DLD1 (cell line): Measurements from ENCODE around the gene CLDN22.

Source experiments
- in situ Hi-C: cut with HindIII; loops from 2 replicates; pipeline ENCODE4 v1.10.0; 2017; ENCODE audit warnings: low sequenced_read_pairs

Gene CLDN22

DNA sequence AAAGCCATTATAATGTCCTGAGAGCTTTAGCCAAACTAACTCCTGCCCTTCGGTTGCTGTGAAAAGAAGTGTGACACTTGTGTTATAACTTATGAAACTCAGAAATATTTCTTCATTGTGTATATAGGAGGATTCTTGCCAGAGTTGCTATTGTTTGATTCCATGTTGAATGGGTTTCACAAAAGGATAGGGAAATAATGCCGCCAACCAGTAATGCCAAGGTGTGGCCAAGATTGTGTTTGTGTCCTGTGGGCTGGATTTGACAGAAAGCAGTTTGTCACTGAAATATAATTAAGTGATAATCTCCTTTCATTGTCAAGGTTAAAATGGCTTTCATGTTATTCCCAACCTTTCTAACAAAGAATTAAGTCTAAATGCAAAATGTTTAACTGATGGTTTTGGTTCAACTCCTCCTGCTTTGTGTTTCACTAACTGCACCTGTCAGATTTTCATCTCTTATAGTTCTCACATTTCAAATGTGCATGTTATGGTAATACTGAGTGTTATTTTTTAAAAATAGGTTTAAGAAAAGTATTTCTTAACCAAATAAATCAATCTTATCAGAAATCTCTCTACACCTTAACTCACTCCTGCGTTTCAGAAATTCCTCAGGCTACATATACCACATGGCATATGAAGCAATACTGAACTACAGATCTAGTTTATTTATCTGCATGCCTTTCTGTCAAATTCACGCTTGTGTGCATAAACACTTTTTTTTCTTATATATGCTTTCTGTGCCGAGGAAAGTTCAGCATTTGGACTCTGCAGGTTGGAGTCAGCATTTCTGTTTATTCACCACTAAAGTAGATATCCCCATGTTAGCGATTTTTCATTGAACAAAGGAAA is at the start of gene CLDN22:
Gene CLDN22, minus strand, starts transcription at position 66 of the 849 bp plus-strand sequence. Its CDS starts 58 bp downstream, at position 8.
- in situ Hi-C loops: loop anchor here (5.0 kb wide), 1 partner anchor 37 kb away; no protein-coding TSS in a partner anchor

DNA sequence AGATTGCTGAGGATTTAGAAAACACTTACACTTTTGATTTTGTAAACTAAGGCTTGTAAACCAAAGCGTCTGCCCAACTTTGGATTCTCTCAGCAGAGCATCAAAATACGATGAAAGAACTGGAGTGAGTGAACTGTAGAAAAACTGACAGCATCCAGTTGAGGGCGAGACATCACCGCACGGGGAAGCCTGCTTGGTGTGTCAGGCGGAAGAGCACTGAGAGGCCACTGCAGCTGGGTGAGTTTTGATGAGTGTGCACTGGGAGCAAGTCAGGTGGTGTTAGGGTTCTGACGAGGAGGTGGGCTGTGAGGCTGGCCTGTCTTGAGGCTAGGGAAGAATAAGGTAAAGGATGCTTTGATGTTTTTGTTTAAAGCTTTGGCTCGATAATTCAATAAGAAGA is 49.0 kb upstream of the CLDN22 start:
- in situ Hi-C loops: no loop called here

DNA sequence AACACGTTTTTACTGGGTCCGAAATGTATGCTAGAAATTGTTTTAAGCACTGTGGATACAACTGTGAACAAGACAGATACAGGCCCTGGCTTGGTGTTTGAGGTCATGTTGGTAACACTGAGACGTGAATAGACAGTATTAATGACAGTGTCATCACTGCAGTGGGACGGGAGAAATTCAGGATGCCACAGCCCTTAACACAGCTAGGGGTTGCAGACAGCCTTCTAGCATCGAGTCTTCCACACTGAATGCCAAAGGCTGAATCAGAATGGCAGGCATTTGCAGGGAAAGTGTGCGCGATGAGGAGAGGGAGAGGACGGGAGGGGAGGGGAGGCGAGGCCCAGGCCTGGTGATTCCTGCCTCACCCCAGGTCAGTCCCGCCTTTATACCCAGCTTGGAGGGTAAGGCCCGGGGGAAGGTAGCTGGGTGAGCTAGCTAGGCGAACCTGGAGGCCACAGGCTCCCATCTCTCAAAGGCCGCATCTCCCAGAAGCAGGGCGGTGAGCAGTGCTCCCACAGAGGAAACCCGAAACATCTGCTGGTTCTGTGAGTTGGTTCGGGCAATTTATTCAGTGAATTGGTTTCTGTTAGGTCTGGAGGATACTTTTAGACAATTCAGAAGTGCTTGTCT is 46.2 kb upstream of the CLDN22 start:
- in situ Hi-C loops: no loop called here

DNA sequence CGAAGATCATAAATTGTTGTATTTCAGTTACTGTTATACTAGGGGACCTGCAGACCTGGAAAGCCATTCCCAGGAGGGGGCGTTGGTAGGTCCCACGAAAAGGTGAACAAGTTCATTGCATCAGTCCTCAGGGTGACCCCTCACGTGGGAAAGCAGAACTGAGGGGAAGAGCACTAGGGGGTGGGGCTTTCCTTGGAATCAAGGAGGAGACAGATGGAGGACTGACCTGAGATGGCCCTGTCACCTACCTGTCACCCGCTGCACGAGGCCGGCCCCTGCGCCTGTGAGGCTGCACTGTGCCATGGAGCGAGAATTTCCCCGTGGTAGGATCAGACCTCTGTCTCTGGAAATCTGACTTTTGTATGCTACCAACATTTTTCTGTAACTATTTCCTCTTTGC is 43.9 kb upstream of the CLDN22 start:
- in situ Hi-C loops: no loop called here

DNA sequence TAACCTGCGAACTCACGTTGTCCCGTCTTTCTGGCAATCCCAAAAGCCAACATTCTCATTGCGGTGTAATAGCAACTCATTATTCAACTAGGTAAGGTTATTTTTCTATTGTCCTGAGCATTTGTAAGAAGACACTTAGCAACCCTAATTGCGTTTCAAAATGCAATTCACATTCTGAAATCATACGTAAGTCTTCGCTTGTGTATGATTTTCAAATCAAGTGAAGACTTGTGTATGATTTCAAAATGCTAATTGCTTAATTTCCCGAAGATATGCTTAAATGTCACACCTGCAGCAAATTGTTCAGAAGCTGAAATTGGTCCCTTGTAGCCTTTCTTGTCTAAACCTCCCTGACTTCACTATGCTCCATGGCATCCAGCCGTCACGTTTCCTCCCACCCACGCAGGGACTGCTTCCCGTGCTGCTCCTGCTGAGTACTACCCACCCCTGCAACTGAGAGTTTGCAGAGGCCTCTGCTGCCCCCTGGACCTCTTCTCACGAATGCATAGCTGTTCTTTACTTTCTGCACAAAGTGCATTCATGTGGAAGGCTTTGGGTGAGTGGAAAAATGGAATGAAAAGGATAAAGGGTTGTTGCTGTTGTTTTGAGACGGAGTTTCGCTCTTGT is 43.0 kb upstream of the CLDN22 start:
- in situ Hi-C loops: no loop called here

DNA sequence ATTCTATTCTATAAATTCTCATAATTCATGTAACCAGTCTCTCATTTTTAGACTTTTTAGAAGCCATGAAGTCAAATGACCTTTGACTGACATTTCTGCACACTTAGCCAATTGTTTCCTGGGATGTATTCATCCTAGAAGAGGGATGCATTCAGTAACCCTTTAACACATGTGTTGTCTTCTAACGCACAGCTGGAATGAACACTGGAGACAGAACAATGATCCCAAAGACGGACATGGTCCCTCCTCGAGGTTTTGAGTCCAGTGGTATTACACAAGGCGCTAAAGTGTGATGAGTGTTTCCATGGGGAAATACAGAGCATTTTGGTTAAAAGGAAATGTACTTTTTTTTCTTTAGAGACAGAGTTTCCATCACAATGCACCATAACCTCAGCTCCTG is 42.0 kb upstream of the CLDN22 start:
- in situ Hi-C loops: no loop called here

DNA sequence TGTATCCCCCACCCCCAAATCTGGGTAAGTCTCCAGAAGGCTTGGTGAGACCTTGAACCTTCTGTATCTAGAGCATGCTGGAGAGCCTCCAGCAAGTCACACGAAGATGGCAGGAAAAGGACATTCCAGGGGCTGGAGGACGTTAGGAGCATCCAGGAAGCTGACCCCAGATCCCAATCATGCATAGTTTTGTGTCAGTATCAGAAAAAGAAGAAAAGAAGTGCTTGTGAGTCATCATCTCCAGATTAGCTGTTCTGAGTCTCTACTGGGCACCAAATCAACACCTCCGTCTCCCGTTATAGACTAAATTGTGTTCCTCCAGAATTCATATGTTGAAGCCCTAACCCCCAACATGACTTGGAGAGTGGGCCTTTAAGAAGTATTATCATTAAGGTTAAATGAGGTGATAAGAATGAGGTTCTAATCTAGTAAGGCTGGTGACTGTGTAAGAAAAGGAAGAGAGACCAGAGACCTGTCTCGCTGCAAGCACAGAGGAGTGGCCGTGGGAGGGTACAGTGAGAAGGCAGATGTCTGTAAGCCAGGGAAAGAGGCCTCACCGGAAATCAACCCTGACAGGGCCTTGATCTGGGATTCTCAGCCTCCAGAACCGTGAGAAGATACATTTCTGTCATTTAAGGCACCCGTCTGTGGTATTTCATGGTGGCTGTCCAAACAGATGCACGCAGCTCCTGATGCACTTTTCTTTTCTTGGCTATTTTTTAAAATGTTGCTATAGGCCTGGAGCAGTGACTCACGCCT is 40.3 kb upstream of the CLDN22 start:
- in situ Hi-C loops: no loop called here

DNA sequence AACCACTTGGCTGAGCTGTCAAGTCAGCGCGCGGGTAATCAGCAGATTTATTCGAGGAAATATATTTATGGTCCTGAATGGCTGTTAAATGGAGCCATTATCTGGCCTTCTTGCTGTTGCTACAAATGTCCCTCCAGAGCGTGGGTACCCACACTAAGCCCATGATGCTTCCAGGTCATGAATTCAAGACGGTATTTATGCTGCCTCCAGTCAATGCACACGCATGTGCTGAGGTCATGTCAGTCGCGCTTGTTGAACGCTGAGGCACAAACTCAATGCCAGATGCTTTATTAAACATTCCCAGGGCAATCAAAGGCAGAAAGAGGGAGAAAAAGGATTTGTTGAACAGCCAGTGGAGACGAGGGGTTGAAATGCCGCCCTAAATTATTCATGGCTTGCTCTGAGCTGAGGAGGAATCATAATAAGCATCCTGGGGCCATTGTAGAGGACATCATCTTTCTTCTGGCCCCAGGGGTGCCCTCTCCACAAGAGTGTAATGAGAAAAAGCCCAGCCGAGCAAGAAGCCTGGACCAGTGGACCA is 38.2 kb upstream of the CLDN22 start:
- in situ Hi-C loops: loop anchor here (5.0 kb wide), 1 partner anchor 36 kb away; the partner anchor contains the start of genes CLDN22 and CLDN24

DNA sequence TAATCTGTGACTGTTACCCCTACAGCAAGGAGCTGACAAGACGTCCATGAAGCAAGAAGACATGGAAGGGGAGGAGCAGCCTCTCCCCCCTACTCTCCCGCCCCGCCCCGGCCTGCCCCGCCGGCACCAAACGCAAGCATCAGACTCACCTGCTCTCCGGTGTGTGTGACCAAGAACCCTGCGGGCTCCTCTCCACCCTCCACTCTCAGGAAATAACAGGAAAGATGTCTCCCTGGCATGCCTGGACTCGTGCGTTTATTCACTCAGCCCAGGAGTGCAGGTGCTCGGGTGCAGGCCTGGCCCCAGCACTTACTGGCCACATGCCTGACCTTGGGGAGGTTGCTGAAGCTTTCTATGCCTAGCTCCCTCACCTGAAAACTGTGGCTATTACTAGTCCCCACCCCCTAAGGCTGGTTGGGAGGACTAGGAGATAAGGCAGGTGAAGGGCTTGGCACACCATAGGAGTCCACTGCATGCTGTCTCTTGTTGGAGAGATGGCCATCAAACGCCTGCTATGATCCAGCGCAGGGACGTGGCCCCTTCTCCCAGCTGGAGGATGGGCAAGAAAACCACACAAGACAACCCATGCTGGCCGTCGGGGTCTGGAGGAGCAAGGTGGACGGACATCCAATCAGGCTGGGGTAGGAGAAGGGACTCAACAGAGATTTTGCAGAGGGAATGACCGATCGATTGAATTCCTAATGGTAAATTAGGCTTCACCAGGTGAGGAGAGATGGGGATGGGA is 37.0 kb upstream of the CLDN22 start:
- in situ Hi-C loops: loop anchor here (5.0 kb wide), 1 partner anchor 35 kb away; the partner anchor contains the start of genes CLDN22 and CLDN24

DNA sequence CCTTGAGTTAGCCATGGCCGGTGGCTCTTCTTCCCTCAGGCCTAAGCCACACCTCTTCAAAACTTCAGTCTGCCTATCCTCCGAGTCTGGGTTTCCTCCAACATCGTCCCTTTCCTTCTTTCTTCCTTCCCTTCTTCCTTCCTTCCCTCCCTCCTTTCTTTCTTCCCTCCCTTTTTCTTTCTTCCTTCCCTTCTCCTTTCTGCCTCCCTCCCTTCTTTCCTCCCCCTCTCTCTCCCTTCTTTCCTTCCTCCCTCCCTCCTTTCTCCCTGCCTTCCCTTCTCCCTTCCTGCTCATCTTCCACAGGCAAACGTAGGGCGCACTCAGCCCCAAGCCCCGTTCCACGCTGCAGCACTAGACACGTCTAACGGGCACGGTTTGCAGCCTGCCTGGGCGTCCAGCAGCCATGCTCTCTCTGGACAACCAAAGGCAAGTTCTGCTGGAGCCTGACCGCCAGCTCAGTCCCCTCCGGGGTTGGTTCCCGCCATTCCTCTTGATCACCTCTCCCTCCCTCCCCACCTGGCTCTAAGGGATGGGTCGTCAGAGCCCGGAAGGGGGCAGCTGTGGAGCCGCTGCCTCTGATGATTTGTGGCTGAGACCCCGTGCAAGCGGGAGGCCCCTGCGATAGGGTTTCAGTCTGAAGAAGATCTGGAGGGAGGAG is 36.2 kb upstream of the CLDN22 start:
- in situ Hi-C loops: loop anchor here (5.0 kb wide), 1 partner anchor 34 kb away; the partner anchor contains the start of genes CLDN22 and CLDN24

DNA sequence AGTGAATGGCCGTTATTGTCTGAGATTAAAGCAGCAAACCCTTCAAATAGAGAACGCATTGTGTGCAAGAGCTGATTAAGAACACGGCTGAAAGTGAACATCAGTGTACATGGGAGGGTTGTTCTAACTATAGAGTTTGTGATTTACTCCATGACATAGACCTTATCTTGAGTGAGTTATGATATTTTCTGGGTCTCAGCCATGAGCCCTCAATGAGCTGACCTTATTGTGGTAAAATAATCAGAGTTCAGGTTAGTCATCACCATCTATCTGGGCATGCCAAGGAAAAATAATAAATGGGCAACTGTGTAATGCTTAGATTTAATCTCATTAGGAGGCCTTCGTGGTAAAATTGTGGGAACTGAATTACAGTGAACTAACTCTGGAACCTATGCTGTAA is 35.3 kb upstream of the CLDN22 start:
- in situ Hi-C loops: loop anchor here (5.0 kb wide), 1 partner anchor 33 kb away; the partner anchor contains the start of genes CLDN22 and CLDN24

DNA sequence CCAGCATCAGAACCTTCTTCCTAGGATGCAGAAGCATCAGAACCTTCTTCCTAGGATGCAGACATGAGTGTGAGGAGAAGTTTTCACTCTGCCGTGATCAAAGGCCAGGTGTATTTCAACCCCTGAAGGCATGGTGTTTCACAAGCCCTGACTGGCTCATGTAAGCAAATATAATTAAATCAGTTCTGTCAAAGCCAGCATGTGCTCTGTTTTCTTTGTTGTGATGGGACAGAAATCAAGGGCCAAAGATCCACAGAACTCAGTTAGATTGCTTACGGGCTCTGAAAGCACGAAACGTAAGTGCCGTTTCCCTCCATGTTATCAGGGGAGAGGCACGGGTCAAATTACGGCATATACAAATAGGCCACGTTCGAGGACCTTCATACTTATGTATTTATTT is 34.1 kb upstream of the CLDN22 start:
- in situ Hi-C loops: no loop called here

DNA sequence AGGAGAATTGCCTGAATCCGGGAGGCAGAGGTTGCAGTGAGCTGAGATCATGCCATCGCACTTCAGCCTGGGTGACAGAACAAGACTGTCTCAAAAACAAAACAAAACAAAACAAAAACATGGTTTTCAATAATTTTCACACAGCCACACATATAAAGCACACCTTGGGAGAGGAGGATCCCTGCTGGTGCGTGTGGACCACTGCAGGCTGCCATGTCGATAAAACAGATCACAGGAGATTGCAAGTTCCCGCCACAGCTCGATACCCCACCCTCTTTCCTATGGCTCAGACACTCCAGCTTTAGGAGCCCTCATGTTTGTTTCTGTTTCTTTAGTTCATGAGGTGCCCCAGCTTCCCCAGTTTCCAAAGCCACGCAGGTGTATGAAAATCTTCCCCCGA is 33.5 kb upstream of the CLDN22 start:
- in situ Hi-C loops: no loop called here

DNA sequence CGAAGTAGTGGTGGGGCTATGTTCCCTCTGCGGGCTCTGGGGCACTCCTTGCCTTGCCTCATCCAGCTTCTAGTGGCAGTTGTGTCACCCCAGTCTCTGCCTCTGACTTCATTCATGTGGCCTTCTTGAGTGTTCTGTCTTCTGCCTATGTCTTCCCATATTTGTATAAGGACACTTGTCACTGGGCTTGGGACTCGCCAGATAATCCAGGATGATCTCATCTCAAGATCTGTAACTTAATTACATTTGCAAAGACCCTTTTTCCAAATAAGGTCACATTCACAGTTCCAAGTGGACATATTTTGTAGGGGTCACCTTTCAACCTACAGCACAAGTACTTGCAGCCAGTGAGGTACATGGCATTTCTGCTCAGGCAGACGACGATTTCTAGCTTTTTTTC is 32.5 kb upstream of the CLDN22 start:
- in situ Hi-C loops: no loop called here

DNA sequence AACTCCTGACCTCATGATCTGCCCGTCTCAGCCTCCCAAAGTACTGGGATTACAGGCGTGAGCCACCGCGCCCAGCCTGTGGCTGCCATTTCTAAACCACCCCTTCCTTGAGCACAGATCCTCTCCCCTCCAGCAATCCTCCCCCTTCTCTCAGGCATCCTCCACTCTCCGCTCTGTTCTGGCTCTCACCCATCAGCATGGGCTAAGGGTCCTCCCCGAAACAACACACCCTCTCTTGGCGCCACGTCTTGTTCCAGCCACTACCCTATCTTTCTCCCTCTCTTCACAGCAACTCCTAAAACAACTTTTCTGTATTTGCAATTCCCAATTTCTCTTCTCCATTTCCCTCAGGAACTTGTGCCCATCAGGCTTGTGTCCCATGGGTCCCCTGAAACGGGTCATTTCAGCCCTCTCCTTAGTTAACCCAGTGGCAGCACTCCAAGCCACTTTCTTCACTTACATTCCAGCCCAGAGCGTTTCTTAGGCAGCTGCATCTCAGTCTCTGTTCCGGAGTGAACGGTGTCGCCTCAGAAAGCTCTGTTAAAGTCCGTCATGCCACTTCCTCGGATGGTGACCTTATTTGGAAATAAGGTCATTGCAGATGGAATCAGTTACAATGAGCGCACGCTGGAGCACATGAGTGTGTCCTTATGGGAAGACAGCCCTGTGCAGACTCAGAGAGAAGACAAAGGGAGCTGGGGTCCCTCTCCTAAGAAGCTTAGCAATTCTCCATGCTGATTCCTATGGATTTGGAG is 30.4 kb upstream of the CLDN22 start:
- in situ Hi-C loops: no loop called here

DNA sequence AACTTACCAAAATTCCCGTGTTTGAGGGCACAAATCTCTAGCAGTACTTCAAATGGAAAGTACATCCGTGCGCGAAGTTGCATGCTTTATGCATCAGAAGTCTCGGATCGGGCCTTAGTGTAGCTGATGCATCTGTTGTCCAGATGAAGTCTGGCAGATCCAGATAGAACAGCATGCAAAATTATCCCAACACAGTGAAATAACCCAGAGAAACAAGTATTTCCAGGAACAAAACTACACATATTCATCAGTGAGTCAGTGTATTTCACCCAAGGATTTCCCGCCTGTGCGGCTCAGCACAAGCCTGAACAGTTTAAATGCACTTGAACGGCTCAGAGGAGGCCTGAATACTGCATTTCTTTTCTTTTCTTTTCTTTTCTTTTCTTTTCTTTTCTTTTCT is 29.6 kb upstream of the CLDN22 start:
- in situ Hi-C loops: no loop called here

DNA sequence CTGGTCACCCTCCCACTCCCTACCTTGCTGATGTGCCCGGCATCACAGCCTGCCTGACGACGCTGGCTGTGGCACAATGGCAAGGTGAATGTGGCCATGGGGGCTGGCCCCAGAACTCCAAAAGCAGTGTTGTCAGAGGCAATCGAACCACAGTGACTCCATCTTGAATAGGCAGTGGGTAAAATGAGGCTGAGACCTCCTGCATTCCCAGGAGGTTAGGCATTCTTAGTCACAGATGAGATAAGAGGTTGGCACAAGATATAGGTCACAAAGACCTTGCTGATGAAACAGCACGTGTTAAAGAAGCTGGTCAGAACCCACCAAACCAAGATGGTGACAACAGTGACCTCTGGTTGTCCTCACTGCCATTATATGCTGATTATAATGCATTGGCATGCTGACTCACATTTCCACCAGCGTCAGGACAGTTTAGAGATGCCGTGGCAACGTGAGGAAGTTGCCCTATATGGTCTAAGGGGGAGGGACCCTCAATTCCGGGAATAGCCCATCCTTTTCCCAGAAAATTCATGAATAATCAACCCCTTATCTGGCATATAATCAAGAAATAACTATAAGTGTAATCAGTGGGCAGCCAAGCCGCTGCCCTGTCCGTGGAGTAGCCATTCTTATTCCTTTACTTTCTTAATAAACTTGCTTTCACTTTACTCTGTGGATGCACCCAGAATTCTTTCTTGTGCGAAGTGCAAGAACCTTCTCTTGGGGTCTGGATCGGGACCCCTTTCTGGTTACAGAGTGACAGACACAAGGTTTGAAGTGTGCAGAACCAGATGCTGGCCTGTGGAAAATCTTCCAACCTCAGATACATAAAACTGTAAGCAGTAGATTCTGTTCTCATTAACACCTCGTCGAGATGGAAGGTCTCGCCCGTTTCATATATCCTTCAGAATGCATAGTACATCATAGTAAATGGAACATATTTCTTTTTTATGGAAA is 28.9 kb upstream of the CLDN22 start:
- in situ Hi-C loops: no loop called here
